HG03039 (cell line): ENCODE data around the gene PSMB10.

Experiments used
- ATAC-seq: cut with Tn5 transposase; IDR thresholded peaks from one replicate; pipeline ENCODE4 v1.9.1; 2021; ENCODE audit warnings: mild to moderate bottlenecking, moderate library complexity; ENCODE audit not compliant: unreplicated experiment

Gene PSMB10

GRCh38 chr16:67897231-67897630 lies 39.4 kb downstream of the PSMB10 start:
- no peak for ATAC-seq

GRCh38 chr16:67893743-67894399 lies 42.8 kb downstream of the PSMB10 start:
- peak; percentile 24 for ATAC-seq

GRCh38 chr16:67892899-67893742 lies 43.5 kb downstream of the PSMB10 start, which contains the start of gene PSKH1:
TSS of gene PSKH1 (plus strand) at chr16:67893254. CDS start at chr16:67908750, 15,496 bp downstream.
- peak; percentile 77 for ATAC-seq

- no peak for ATAC-seq
These were observed 44.3 kb downstream of the PSMB10 start for GRCh38 chr16:67892375-67892774.

GRCh38 chr16:67888331-67888730 lies 48.3 kb downstream of the PSMB10 start:
- ATAC-seq, result no peak

- ATAC-seq, result no peak
These were observed 50.3 kb downstream of the PSMB10 start for GRCh38 chr16:67886387-67886786.

GRCh38 chr16:67885976-67886375 lies 50.7 kb downstream of the PSMB10 start:
- ATAC-seq, result no peak

- ATAC-seq, result no peak
These were observed 51.1 kb downstream of the PSMB10 start for GRCh38 chr16:67885545-67885944.

- no peak for ATAC-seq
These were observed 52.0 kb downstream of the PSMB10 start, which contains the start of gene NRN1L for GRCh38 chr16:67884684-67885083. TSS of gene NRN1L (plus strand) at chr16:67884885. CDS start at chr16:67884904, 19 bp downstream.
